Cardiac ventricle fibroblast (primary cell): ENCODE measurements around the gene MAML3. TPM values are rescaled to one million over a fixed set of nuclear protein-coding genes. Genes with fewer than 3 reads are reported as not detected.

Source experiments
- total RNA-seq: library from RNA; depleted of rRNA; stranded (reverse); fragments of >200 nt; gene quantifications from 2 replicates; pipeline ENCODE4 v1.2.3, GENCODE V29; 2015

Gene MAML3
- total RNA-seq: 5.5 and 6.0 TPM in 2 replicates

DNA sequence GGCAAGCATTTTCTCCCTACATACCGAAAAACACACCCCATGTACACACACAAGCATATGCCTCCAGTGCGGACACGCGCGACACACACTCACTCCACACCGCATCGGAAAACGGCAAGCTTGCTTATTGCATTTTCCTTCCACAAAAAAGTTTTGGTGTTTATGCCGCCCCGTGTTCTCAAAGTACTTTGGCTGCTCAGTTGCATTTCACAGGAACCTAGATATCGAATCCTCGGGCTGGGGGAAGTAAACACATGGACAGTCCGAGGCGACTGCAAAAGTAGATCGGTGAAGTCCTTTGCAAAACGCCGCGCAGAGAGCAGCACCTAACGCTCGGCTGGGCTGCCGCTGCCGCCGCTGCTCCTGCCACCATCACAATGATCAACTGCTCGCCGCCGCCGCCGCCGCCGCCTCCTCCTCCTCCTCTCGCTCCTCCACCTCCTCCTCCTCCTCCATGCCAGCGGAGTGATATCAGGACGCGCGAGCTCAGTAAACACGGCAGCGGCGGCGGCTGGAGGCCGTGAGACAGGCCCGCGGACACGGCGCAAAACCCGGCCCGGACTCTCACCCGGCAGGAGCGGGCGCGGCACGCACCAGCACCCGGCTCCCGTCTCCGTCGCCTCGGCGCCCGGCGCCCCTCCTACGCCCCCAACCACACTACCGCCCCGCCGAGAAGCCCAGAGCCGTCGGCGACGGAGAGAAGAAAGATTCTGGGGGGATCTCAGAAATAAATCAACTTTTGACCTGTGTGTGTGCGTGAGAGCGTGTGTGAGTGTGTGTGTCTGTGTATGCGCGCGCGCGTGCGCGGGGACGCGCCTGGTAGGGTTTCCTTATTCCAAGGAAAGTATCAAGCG, at the start of gene MAML3:
TSS of gene MAML3 (minus strand) at position 467 of the 854 bp plus-strand sequence. CDS start 857 bp downstream, outside the sequence.

Other genes starting within 250 kb of the MAML3 start
- gene SCOC, start 219.5 kb upstream of the MAML3 start, total RNA-seq: 38.1 and 44.8 TPM in 2 replicates